KOPT-K1 (cell line): ENCODE data around the gene SYNE1.
"Not testable (repeated sequence)": the region's sequence is repeated elsewhere in the genome, so short reads cannot be mapped to it uniquely, and the experiment has no call there.

Source experiments
- H3K27ac ChIP-seq: fragments of 200-600 bp; sonication (generic); 2 replicates; pipeline ENCODE4 v1.5.1; 2016; ENCODE audit warnings: antibody characterized with exemption, mild to moderate bottlenecking, low read depth, low read length; ENCODE audit not compliant: poor library complexity, severe bottlenecking
- H3K36me3 ChIP-seq: fragments of 200-600 bp; sonication (generic); 2 replicates; pipeline ENCODE4 v1.5.1; 2017; ENCODE audit warnings: antibody characterized with exemption, mild to moderate bottlenecking, low read length, moderate library complexity; ENCODE audit not compliant: insufficient read depth
- H3K9me3 ChIP-seq: fragments of 200-600 bp; sonication (generic); 2 replicates; pipeline ENCODE4 v1.5.1; 2017; ENCODE audit warnings: antibody characterized with exemption, low read length, mild to moderate bottlenecking; ENCODE audit not compliant: insufficient read depth, poor library complexity, severe bottlenecking

The SYNE1 gene

DNA sequence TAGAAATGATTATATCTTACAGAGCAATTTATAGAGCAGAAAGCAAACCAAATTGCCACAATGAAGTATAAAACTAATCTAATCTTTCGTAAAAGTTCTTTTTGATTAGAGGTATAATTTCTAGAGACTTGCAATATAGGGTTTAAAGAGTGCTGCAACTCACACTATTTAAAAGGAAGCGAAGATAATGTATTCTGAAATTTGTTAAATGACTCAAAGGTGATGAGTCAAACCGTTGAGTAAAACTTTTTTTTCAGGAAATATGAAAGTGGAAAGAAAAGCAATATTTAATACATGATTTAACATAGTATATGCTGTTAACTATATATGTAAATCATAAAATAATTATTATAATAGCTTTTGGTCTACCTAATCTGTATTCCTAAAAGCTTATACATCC, 133.6 kb downstream of the SYNE1 start:
- Histone ChIP-seq H3K9me3 (no peaks in the 10 kb centered on the region), H3K36me3 (no peaks in the 10 kb centered on the region), H3K27ac (no peak overlapping the region)

DNA sequence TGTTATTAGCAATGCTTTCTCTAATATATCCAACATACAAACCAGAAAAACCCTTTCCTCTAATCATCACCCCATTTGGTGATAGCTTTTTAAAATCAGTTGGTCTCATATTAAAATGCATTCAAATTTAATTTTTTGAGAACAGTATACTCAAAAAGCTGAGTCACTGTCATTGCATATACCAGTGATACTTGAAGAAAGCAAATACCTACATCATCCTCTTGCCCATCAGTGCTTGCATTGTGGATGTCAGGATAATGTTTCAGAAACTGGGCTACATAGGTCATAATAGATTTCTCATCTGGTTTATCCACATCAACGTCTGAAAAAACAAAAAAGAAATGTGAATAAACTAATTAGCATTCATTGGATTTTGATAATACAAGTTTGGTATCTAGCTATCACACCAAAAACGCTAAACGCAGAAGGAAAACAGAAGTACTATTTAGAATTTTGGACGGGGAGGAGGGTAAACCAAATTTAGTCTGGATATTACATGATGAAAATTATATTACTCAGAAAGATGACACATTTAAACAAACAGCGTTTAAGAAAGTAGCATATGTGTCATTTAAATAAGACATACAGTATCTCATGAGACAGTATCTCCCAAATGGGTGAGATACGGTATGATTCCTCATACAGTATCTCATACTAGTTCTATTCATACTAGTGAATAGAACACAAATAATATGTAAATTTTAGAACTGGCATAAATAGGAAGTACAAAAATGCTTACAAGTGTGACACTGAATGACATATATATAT, 134.6 kb downstream of the SYNE1 start:
- Histone ChIP-seq H3K36me3 (no peaks in the 10 kb centered on the region), H3K27ac (no peak overlapping the region), H3K9me3 (no peaks in the 10 kb centered on the region)

DNA sequence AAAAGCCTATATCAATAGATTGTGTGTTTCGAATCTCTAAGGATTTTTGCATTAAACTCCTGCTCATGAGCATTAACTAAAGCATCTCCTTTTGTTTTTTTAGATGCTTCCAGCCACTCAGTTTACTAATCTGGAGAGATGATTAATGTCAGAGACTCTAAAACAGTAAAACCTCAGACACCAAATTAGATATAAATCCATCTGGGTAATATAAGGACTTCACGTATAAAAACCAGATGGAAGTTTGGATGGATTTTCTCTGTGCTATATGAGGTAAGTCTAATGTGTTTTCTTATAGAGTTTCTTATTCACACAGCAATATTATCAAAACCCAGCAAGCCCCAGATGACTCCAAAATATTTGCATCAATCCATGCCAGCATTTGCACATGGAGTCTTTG, 137.2 kb downstream of the SYNE1 start:
- H3K27ac ChIP-seq: no peak overlapping the region
- no peaks in the 10 kb centered on the region for H3K9me3 ChIP-seq
- H3K36me3 ChIP-seq: no peaks in the 10 kb centered on the region

DNA sequence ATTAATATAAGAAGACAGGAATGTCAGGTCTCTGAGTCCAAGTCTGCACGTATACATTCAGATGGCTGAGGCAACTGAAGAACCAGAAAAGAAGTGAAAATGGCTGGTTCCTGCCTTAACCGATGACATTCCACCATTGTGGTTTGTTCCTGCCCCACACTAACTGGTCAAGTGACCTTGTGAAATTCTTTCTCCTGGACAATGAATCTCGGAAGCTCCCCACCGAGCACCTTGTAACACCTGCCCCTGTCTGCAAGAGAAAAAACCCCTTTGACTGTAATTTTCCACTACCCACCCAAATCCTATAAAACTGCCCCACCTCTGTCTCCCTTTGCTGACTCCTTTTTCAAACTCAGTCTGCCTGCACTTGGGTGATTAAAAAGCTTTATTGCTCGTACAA, 140.4 kb downstream of the SYNE1 start:
- Histone ChIP-seq H3K27ac (no peak overlapping the region), H3K9me3 (no peaks in the 10 kb centered on the region), H3K36me3 (no peaks in the 10 kb centered on the region)

DNA sequence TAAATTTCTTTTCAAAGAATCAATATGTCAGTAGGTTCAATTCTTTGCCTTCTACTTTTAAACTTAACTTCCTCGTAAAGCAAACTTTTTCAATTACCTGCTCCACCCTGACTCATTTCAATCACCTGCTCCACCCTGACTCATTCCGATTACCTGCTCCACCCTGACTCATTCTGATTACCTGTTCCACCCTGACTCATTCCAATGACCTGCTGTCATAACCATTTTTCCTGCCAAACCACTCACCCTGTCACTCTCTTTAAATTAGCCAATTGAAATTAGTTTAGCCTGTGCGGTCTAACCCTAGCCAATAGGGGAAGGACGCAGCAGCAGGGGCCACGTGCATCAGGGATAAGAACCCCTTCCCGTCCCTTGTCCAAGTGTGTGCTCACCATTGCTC, 141.7 kb downstream of the SYNE1 start:
- not testable (repeated sequence) for H3K36me3 ChIP-seq, H3K27ac ChIP-seq, H3K9me3 ChIP-seq

DNA sequence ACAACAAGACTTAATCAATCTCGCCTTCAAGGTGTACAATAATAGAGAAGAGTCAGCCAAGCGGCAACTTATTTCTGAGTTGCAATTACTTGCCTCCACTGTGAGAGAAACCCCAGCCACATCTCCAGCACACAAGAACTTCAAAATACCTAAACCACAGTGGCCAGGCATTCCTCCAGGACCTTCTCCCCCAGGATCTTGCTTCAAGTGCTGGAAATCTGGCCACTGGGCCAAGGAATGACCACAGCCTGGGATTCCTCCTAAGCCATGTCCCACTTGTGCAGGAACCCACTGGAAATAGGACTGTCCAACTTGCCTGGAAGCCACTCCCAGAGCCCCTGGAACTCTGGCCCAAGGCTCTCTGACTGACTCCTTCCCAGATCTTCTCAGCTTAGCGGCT, 144.9 kb downstream of the SYNE1 start:
- H3K9me3 ChIP-seq, H3K27ac ChIP-seq, H3K36me3 ChIP-seq: not testable (repeated sequence)

DNA sequence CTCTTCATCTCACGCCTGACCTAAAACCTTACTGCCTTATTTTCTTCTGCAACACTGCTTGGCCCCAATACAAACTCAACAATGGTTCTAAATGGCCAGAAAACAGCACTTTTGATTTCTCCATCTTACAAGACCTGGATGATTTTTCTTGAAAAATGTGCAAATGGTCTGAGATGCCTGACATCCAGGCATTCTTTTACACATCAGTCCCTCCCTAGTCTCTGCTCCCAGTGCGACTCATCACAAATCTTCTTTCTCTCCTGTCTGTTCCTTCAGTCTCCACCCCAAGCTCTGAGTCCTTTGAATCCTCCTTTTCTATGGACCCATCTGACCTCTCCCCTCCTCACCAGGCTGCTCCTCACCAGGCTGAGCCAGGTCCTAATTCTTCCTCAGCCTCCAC, 145.7 kb downstream of the SYNE1 start:
- H3K9me3 ChIP-seq, H3K27ac ChIP-seq, H3K36me3 ChIP-seq: not testable (repeated sequence)

DNA sequence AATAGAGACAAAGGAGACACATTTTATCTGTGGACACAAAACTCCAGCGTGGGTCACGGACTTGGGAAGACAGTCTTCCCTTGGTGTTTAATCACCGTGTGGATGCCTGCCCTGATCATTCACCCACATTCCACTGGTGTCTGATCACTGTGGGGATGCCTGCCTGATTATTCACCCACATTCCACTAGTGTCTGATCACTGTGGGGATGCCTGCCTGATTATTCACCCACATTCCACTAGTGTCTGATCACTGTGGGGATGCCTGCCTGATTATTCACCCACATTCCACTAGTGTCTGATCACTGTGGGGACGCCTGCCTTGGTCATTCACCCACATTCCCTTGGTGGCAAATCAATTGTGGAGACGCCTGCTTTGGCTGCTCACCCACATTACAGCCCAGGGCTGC, 146.2 kb downstream of the SYNE1 start:
- H3K36me3 ChIP-seq, H3K9me3 ChIP-seq, H3K27ac ChIP-seq: not testable (repeated sequence)

DNA sequence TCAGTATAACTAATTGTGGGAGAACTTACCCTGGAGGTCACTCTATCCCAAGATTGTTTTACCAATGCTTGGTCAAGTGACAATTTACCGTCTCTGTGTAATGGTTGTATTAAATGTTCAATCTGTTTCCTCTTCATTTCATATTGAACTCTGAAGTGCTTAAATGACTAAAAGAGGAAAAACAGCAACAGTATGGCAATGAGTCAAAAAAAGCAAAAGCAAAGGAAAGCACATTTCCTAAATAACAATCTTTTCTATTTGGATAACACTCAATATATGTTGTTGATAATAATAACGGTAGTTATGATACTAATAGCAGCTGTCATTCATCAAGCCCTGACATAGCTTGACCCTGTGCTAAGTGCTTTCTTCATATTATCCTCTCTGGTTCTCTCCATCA, 152.4 kb downstream of the SYNE1 start:
- Histone ChIP-seq H3K27ac (no peak overlapping the region), H3K36me3 (no peaks in the 10 kb centered on the region), H3K9me3 (no peaks in the 10 kb centered on the region)

DNA sequence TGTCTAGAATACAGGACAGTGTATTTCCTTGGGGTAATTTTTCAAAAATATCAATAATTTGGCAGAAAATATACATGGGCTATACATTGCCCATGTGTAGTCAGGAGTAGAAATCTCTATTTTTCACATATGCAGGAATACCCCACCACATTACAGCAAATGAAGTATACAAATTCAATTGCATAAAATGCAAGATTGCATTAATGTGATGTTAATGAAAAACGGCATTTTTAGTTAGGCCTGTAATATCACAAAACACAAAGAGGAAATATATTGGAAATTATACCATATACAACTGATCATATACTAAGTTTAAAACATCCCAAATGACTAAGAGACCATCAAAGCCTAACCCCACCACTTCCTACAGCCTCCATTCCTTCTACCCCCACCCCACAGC, 154.9 kb downstream of the SYNE1 start:
- Histone ChIP-seq H3K36me3 (no peaks in the 10 kb centered on the region), H3K9me3 (no peaks in the 10 kb centered on the region), H3K27ac (no peak overlapping the region)

DNA sequence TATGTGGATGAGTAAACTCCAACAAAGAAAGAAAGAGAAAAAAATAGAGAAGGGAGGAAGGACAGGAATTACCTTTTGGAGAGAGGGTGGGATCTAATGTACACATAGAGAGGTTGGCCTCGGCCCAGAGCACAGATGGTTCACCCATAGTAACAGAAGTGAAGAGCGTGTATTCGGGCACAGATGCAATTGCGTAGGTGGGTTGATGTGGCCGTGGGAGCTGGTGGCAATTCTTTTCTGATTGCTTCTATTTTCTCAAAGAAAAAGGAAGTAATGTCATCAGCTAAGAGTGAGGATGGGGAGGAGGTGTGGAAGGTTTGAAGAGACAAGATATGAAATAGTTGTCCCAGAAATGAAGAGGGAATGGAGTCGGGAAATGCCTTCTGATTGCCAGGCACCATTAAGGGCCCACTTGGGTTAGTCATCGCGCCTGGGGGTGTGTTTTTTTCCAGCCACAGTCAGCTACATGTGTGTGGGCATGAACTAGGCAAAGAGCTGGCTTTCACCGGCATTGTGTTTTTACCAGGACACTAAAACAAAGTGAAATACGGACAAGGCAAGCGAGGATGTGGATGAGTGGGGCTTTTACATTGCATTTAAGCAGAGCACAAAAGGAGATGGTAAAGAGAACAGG, 158.7 kb downstream of the SYNE1 start:
- no peaks in the 10 kb centered on the region for H3K9me3 ChIP-seq
- no peak overlapping the region for H3K27ac ChIP-seq
- H3K36me3 ChIP-seq: no peaks in the 10 kb centered on the region

DNA sequence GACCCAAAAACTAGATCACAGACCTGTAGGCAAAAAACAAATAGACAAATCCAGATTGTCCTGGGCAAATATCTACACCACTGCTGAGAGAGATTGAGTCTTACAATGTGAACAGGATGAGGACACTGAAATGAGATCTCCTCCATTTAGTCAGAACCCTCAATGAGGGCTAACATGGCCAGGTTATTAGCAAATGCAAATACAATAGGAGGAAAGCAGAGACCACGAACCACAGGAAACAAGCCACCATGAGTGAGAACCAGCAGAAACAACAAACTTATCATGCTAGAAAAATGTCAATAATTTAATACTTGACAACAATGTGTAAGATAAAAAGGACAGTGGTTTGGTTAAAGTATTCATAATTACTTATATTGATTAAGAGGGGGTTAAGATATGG, 162.8 kb downstream of the SYNE1 start:
- H3K36me3 ChIP-seq: no peaks in the 10 kb centered on the region
- no peak overlapping the region for H3K27ac ChIP-seq
- H3K9me3 ChIP-seq: no peaks in the 10 kb centered on the region

DNA sequence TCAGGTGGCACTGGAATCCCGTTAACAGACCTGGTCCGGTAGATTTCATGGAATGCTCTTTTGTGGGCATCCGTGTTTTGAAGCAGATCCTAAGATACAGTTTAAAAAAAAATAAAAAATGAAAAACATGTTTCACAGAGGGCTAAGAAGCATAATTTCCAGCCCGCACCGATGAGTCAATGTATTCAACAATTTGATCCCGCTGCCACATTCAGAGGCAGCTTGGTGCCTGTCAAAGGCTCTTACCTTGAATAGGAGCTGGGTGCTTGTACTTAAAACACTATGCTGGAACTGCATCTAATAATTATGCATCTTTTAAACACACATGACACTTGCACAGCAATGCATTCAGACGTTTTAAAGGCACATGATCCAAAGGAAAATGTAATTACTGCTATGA, 164.8 kb downstream of the SYNE1 start:
- no peaks in the 10 kb centered on the region for H3K36me3 ChIP-seq
- H3K27ac ChIP-seq: no peak overlapping the region
- no peaks in the 10 kb centered on the region for H3K9me3 ChIP-seq

DNA sequence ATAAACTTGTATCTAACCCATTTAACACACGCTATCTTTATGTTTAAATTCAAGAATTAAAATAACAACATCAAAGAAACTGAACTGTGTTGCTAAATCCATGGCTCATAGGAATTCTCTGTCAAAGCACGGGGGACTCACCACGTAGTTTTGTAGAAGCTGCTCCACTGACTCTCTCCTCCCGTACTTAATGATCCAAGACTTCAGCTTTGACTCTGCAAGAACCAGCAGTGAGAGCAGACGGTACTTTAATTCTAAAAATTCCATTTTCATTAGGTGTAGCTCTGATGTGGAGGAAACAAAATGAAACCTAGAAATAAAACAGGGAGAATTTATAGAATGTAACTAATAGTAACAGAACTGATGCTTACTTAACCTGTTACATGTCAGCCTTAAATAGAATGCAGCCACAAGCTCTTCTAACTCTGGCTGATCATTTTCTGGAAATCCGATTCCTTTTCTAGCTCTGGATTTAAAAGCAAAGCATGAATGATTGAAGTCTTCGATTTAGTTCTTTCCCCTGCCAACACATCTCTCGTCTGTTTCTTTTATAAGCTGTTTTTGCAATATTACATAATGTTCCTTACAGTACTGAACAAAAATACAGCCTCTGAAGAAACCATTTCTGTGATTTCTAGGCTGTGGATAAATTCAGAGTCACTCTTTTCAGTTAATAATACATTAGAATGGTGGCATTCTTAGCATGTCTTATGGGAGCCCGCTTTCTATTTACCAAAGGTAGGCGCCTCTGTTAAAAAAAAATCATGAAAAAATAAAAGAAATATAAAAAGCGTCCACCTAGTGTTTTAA, 165.5 kb downstream of the SYNE1 start:
- Histone ChIP-seq H3K36me3 (no peaks in the 10 kb centered on the region), H3K9me3 (no peaks in the 10 kb centered on the region), H3K27ac (no peak overlapping the region)

DNA sequence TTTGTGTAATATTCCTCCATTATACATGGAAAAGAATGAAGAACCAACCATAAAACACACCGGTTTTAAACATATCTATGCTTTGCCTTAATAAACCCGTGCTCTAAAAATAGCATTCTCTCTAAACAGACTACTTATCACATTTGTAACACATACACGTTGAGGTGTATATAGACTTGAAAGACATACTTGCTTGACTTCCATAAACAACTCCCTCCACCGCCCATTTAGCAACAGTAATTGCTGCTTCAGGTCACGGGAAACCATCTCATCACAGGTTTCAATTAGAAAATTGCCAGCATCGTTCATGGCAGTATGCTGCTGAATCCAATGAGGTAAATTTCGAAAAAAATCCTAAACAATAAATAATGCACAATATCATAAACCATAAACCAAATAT, 174.0 kb downstream of the SYNE1 start:
- H3K36me3 ChIP-seq: no peaks in the 10 kb centered on the region
- no peaks in the 10 kb centered on the region for H3K9me3 ChIP-seq
- H3K27ac ChIP-seq: no peak overlapping the region
